CD4-positive, alpha-beta T cell treated with Interleukin-1 beta for 1 hour (primary cell): ENCODE results near the gene ATXN2.
"Not testable (repeated sequence)": the region's sequence is repeated elsewhere in the genome, so short reads cannot be mapped to it uniquely, and the experiment has no call there.

Source experiments
- DNase-seq, 2 donors: peaks; one replicate each; pipeline ENCODE4 v3.0.0-alpha.2; 2020 to 2022

The ATXN2 gene

GRCh38 chr12:111569363-111570083, 29.6 kb downstream of the ATXN2 start:
- DNase-seq, result no peak

GRCh38 chr12:111560844-111561243, 38.3 kb downstream of the ATXN2 start:
- DNase-seq, result not testable (repeated sequence)

DNA sequence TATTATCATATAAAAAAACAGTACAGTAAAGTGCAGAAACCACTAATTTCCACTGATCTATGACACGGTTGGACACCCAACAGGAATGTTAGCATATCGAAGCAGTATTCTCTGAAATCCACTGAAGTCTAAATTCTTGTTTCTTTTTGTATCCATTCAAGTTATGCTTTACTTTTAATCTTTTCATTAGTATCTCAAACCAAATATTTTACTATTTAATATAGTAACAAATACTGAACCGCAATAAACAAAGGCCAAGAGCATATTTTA, 41.1 kb downstream of the ATXN2 start:
- DNase-seq, result no peak

GRCh38 chr12:111557271-111558106, 41.6 kb downstream of the ATXN2 start:
- DNase-seq, result no peak

DNA sequence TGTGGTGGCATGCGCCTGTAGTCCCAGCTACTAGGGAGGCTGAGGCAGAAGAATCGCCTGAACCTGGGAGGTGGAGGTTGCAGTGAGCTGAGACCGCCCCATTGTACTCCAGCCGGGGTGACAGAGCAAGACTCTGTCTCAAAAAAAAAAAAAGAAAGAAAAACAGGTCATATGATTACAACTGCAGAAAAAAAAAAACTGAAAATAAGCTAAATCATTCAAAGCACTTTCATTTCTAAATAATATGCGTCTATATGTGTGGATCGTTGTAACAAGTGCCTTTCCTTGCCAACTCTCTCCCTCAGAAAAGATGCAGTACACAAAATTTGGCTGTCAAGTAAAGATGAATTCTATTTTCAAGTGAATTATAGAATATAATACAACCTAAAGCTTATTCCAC, 42.4 kb downstream of the ATXN2 start:
- DNase-seq, result no peak

- not testable (repeated sequence) for DNase-seq
These were observed 43.8 kb downstream of the ATXN2 start for GRCh38 chr12:111555313-111555712.

- DNase-seq, result peak in 1 of 2 donors; percentile 11
These were observed 52.2 kb downstream of the ATXN2 start for GRCh38 chr12:111546758-111547383.

DNA sequence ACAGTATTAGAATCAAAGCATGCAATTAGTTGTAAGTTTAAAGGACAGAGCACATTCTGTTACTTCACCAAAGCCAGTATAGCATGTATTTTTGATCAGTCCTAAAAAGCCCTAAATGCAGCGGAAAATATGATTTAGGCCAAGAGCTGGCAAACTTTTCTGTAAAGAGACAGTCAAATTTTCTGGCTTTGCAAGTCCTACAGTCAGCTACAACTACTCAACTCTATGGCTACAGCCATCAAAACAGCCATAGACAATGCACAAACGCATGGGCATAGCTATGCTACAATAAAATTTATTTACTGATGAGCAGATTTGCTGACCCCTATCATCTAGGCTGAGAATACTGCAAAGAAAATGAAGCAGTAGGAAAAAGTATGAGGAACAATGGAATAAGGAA, 52.9 kb downstream of the ATXN2 start:
- DNase-seq, result no peak

GRCh38 chr12:111544032-111544431, 55.1 kb downstream of the ATXN2 start:
- no peak for DNase-seq

- DNase-seq, result no peak
These were observed 66.4 kb downstream of the ATXN2 start for GRCh38 chr12:111532751-111533150.

DNA sequence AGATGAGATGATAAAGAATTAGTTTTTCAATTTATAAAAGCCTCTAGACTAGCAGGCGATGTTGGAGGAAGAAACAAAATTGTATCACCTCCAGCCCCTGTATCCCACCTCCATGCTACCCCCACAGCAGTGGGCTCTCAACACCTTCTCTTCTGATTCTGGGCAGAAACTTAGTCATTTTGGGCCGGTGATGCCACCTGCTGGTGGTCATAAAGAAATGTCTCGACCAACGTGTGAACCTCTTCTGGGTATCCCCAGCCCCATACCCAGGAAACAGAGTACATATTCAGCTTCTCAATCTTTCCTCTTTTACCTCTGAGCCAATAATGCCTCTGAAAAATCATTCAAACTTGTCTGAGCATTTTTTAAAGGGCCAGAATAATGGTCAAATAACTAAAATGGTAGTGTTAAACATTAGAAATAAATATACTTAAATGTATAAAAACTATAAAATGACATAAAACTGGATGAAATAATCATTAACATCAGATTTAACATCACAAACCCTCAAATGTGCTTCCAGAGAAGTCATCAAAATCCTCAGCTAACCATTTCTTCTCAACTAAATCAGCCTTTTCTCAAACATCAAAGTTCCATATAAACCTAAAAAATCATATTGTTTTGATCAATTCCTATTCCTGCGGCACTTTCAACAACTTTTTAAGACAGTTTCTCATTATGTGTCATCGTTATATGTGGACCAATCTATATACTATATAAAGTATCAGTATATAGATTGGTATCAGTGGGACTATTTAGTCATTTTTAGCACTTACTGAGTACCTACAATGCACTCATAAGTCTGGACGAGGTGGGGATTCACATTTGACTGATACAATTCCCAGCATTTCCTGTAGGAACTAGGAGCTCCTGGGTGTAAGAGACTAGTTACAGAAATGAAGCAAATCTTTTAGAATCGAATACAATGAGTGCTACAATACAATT, 69.4 kb downstream of the ATXN2 start:
- peak; percentile 69 for DNase-seq

DNA sequence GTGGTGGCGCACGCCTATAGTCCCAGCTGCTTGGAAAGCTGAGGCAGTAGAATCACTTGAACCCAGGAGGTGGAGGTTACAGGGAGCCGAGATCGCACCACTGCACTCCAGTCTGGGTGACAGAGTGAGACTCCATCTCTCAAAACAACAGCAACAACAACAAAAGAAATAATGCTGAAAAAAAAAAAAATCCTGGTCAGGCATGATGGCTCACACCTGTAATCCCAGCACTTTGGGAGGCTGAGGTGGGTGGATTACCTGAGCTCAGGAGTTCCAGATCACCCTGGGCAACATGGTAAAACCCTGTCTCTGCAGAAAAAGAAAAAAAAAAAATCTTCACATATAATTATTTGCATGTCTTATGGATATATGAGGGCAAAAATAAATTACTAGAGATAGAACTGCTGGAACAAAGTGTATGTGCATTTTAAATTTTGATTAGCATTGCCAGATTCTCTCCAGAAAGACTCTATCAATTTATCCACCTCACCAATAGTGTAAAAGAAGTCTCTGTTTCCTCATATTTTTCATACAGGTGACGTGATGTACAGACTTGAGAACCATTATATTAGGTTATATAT, 75.4 kb downstream of the ATXN2 start:
- no peak for DNase-seq

- DNase-seq, result no peak
These were observed 77.3 kb downstream of the ATXN2 start for GRCh38 chr12:111521801-111522200.

- no peak for DNase-seq
These were observed 79.2 kb downstream of the ATXN2 start for GRCh38 chr12:111519937-111520336.

GRCh38 chr12:111519083-111519482, 80.0 kb downstream of the ATXN2 start:
- no peak for DNase-seq

DNA sequence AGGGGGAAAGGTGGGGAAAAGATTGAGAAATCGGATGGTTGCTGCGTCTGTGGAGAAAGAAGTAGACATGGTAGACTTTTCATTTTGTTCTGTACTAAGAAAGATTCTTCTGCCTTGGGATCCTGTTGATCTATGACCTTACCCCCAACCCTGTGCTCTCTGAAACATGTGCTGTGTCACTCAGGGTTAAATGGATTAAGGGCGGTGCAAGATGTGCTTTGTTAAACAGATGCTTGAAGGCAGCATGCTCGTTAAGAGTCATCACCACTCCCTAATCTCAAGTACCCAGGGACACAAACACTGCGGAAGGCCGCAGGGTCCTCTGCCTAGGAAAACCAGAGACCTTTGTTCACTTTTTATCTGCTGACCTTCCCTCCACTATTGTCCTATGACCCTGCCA, 91.4 kb downstream of the ATXN2 start:
- not testable (repeated sequence) for DNase-seq

DNA sequence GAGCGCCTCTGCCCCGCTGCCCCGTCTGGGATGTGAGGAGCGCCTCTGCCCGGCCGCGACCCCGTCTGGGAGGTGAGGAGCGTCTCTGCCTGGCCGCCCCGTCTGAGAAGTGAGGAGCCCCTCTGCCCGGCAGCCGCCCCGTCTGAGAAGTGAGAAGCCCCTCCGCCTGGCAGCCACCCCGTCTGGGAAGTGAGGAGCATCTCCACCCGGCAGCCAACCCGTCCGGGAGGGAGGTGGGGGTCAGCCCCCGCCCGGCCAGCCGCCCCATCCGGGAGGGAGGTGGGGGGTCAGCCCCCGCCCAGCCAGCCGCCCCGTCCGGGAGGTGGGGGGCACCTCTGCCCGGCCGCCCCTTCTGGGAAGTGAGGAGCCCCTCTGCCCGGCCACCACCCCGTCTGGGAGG, 91.9 kb downstream of the ATXN2 start:
- not testable (repeated sequence) for DNase-seq

DNA sequence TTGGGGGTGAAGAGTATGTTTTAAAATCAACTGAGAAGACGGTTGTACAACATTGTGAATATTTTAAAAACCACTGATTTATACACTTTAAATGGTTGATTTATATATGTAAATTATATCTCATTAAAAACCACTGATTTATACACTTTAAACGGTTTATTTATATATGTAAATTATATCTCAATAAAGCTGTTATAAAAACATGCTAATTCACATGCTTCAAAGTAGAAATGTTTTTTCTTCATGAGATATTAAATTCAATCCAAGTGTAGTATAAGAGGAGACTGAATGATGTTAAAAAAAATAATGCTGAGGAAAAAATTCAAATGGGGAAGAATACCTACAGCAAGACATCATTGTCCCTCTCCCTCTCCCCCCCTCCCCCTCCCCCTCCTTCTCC, 92.9 kb downstream of the ATXN2 start:
- no peak for DNase-seq

- DNase-seq, result peak in 1 of 2 donors; percentile 17
These were observed 93.5 kb downstream of the ATXN2 start for GRCh38 chr12:111505601-111506036.

DNA sequence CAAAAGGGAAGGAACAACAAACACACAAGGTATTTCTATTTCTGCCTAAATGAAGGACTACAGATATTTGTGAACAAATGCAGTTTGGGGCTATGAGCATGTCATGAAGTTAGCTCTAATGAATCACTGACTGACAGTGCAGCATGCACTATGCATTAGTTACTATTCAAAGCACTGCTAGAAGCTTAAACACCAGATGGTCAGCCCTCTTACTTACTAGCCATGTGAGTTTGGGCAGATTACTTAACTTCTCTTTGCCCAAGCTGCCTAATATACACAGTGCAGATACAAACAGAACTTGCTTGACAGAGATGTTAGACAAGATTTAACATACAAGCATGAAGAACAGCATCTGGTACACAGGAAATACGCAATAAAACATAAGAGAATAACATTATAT, 96.0 kb downstream of the ATXN2 start:
- DNase-seq, result no peak

GRCh38 chr12:111494676-111495075, 104.4 kb downstream of the ATXN2 start:
- no peak for DNase-seq

- not testable (repeated sequence) for DNase-seq
These were observed 106.1 kb downstream of the ATXN2 start for GRCh38 chr12:111492979-111493378.
